Lower leg skin (tissue), 4 donors: ENCODE measurements around the gene TTLL3. TPM values are rescaled to one million over a fixed set of nuclear protein-coding genes. Genes with fewer than 3 reads are reported as not detected.
A peak's percentile ranks its signal among the peaks of the same experiment; 100 is the strongest.

Source experiments
- DNase-seq, 2 donors: peaks; one replicate each; pipeline ENCODE4 v3.0.0-alpha.2; 2019; ENCODE audit warnings: low spot score in 2 of 2
- H3K4me3 ChIP-seq: fragments of 200-600 bp; sonication (generic); 2 replicates; pipeline ENCODE4 v1.5.1; 2017; ENCODE audit warnings: mild to moderate bottlenecking, low read depth; ENCODE audit not compliant: poor library complexity, severe bottlenecking
- POLR2A ChIP-seq, 2 donors: fragments of 450-650 bp; IDR thresholded peaks; one replicate each; pipeline ENCODE4 v1.6.1; 2016 to 2017; ENCODE audit warnings: antibody characterized with exemption in 2 of 2, mild to moderate bottlenecking in 1 of 2, moderate library complexity in 1 of 2
- WGBS, 2 donors: methylation state at CpG; one replicate each; pipeline ENCODE4 v1.1.5; 2018; 5-methylcytosine and 5-hydroxymethylcytosine counted together
- intact Hi-C: fragments of 100-400 bp; cut with DNase I; formaldehyde crosslinking; loops from one replicate; pipeline ENCODE4 v1.15.0; 2023; ENCODE audit warnings: low total_unique reads
- total RNA-seq, 4 donors: library from RNA; depleted of rRNA; stranded (reverse); fragments of >200 nt; gene quantifications; one replicate each; pipeline ENCODE4 v1.1.0, GENCODE V29; 2016
- TF ChIP-seq, protein P1 (sequence below), 3 donors: fragments of 450-650 bp; IDR thresholded peaks; one replicate each; pipeline ENCODE4 v1.5.1; 2016; ENCODE audit warnings: antibody characterized with exemption in 3 of 3, mild to moderate bottlenecking in 3 of 3, moderate library complexity in 2 of 3

The TTLL3 gene
- total RNA-seq, 4 donors from 2014 or later = 34.9 to 93.9 (median 54.3) TPM

DNA sequence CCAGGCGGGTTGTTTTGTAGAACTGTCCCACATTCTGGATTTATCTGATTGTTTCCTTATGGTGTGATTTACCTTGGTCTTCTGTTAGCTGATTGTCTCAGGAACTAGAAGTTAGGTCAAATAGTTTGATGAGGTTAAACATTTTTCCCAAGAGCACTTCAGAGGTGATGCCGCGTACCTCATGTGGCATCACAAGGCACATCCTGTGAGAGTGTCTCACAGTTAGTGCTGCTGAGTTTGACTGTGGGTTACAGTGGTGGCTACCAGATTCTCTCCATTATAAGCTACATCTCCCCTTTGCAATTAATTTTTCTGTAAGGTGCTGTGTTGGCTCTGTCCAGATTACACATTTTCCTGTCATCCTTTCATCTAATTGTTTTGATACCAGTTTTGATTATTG lies 21.2 kb downstream of the TTLL3 start:
- DNase-seq = no peak
- no peak for TF ChIP-seq POLR2A (IDR thresholded peaks at IDR 0.05)
- TF ChIP-seq, protein P1, sequence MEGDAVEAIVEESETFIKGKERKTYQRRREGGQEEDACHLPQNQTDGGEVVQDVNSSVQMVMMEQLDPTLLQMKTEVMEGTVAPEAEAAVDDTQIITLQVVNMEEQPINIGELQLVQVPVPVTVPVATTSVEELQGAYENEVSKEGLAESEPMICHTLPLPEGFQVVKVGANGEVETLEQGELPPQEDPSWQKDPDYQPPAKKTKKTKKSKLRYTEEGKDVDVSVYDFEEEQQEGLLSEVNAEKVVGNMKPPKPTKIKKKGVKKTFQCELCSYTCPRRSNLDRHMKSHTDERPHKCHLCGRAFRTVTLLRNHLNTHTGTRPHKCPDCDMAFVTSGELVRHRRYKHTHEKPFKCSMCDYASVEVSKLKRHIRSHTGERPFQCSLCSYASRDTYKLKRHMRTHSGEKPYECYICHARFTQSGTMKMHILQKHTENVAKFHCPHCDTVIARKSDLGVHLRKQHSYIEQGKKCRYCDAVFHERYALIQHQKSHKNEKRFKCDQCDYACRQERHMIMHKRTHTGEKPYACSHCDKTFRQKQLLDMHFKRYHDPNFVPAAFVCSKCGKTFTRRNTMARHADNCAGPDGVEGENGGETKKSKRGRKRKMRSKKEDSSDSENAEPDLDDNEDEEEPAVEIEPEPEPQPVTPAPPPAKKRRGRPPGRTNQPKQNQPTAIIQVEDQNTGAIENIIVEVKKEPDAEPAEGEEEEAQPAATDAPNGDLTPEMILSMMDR (IDR thresholded peaks at IDR 0.05) = no peak
- intact Hi-C loops = no loop called here
- 91 to 96% methylated on average over 3 of the region's 3 CpGs for whole genome bisulfite sequencing, 2 donors
- no peak overlapping the region for H3K4me3 ChIP-seq

DNA sequence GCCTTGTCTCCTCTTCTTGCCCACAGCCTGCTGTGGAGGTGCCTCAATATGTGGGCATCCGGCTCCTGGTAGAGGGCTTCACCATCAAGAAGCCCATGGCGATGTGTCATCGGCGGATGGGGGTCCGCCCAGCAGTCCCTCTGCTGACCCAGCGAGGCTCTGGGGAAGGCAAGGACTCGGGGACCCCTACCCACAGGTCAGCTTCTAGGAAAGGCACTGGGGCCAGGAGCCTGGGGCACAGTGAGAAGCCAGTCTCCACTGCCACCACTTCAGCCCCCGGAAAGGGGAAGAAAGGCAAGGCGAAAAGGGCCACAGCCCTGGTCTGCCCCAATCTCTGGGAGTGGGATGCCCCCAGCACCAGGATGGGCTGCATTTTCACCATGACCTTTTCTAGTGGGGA lies 23.0 kb downstream of the TTLL3 start:
- TF ChIP-seq POLR2A (IDR thresholded peaks at IDR 0.05) = no peak
- TF ChIP-seq, protein P1 (IDR thresholded peaks at IDR 0.05) = no peak
- WGBS, 2 donors = 93 to 94% methylated on average over 4 to 9 of the region's 9 CpGs
- DNase-seq = no peak
- H3K4me3 ChIP-seq = no peak overlapping the region
- intact Hi-C loops = no loop called here

DNA sequence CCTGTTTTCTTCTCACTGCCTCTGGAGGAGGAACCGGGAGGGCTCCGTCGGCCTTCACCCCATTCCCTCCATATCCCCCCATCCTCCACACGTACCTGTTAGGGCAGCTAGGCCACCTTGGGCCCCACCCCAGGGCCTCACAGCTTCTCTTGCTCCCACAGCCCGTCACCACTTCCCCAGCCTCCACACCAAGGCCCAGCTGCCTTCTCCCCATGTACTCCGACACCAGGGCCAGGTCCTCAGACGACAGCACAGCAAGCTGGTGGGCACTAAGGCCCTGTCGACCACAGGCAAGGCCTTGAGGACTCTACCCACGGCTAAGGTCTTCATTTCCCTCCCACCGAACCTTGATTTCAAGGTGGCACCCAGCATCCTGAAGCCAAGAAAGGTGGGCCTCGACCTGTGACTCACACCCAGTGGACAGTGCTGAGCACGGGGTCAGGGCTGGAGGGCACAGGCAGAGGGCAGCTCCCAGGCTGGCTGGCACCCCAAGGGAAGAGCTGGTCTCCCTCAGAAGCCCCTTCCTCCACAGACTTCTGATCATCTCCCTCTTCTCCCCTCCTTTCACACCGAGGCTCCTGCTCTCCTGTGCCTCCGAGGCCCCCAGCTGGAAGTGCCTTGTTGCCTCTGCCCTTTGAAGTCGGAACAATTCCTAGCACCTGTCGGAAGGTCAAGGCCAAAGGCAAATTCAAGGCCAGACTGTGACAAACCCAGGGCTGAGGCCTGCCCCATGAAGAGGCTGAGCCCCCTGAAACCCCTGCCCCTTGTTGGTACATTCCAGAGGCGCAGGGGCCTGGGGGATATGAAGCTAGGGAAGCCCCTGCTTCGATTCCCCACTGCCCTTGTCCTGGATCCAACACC lies 24.7 kb downstream of the TTLL3 start:
- no peak for TF ChIP-seq POLR2A (IDR thresholded peaks at IDR 0.05)
- TF ChIP-seq, protein P1 (IDR thresholded peaks at IDR 0.05) = peak in 1 of 3 donors; percentile 49
- intact Hi-C loops = no loop called here
- H3K4me3 ChIP-seq = no peak overlapping the region
- DNase-seq = no peak
- WGBS, 2 donors = 78 to 85% methylated on average over 16 to 18 of the region's 18 CpGs

DNA sequence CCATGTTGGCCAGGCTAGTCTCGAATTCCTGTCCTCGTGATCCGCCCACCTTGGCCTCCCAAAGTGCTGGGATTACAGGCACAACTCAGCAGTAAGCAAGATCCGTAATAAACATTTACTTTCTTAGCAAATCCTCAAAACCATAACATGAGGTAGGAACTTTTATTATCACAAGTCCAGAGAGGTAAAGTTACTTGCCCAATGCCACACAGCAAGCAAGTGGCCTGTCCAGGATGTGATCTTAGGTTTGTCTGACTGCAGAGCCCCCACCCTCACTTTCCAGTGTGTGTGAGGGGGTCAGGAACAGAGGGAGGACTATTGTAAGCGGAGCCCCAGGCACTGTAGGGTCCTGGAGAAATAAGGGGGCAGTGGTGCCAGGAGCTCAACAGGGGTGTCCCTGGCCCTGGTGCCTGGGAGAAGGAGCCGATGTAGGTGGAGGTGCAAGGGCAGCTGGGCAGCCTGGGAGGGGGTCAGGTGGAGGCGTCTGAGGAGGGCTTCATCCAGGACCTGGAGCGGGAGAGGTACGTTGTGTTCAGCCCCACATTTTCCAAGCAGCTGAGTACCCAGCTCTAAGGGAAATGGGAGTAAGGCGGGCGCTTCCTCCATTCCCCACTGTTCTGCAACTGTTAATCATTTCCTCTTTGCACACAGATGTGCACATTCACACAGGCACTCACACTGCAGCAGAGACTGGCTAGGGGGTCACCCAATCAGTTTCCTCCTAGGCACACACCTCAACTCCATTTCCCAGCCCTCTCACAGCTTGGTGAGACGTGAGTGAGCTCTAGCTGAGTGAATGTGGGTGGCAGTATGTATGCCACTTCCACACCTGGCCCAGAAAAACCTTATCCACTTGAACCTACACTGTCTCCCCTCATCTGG lies 27.9 kb downstream of the TTLL3 start:
- H3K4me3 ChIP-seq = no peak overlapping the region
- no peak for DNase-seq
- 78 to 80% methylated on average over 12 of the region's 12 CpGs for WGBS, 2 donors
- intact Hi-C loops = no loop called here
- TF ChIP-seq, protein P1 (IDR thresholded peaks at IDR 0.05) = no peak
- no peak for TF ChIP-seq POLR2A (IDR thresholded peaks at IDR 0.05)

DNA sequence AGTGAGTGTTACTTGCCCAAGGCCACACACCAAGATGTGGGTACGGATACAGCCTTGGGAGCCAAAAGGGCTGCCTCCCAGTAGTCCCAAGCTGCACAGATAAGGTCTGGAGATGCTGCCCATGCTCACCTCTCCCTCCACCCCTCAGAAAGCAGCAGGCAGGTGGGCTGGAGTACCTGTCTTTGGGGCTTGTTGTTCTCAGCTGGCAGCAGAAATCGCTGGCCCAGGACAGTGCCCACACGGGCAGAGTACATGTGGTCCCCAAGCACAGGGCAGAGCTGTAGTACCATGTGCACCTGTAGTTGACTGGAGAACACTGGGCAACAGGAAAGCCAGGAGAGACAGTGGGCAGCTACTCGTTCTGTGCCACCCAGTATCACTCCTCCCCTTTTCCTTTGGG lies 28.8 kb downstream of the TTLL3 start:
- DNase-seq = no peak
- TF ChIP-seq, protein P1 (IDR thresholded peaks at IDR 0.05) = no peak
- TF ChIP-seq POLR2A (IDR thresholded peaks at IDR 0.05) = no peak
- intact Hi-C loops = no loop called here
- 59 to 83% methylated on average over 4 of the region's 4 CpGs for WGBS, 2 donors
- H3K4me3 ChIP-seq = no peak overlapping the region
